ENCODE measurements around the gene TMOD1. TPM values are rescaled to one million over a fixed set of nuclear protein-coding genes. Genes with fewer than 3 reads are reported as not detected.
A peak's percentile ranks its signal among the peaks of the same experiment; 100 is the strongest.
"Not testable (repeated sequence)": the region's sequence is repeated elsewhere in the genome, so short reads cannot be mapped to it uniquely, and the experiment has no call there.

Gene TMOD1
- total and polyA plus RNA-seq, 2 donors = 0.42 to 4.2 TPM

DNA sequence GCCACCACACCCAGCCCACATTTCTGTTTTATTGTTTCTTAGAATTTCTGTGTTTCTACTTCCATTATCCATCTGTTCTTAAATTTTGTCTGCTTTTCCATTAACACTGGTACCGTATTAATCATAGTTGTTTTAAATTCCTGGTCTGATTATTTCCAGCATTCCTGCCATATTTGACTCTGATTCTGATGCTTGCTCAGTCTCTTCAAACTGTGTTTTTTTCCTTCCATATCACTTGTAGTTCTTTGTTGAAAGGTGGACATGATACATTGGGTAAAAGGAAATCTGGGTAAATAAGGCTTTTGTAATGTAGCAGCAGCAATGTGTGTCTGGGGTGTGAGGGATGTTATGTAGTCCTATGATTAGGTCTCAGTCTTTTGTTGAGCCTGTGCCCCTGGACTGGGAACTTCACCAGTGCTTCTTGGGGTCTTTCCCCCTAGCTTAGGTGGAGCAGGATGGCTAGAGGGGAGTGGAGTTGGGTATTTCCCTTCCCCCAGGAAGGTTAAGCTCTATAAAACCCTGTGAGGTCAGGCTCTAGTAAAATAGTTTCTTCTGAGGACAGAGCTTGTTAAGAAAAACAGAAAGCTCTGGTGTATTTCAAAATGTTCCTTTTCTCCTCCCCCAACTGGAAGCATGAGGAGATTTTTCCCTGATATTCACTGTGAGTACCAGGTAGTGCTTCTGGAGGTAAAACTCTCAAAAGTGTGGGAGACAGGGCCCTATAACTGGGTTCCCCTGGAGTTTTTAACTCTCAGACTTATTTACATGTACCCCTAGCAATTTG is 10.1 kb upstream of the TMOD1 start:
- Histone ChIP-seq H3K27ac (ENCODE audit: low read depth in 1 of 2, low read length in 1 of 2) (no peak overlapping the region), H3K36me3 (ENCODE audit: control insufficient read depth in 2 of 2, insufficient read depth in 2 of 2, low read length in 1 of 2) (no peaks in the 10 kb centered on the region), H3K9me3 (ENCODE audit: control insufficient read depth in 2 of 2, insufficient read depth in 1 of 2, low read length in 1 of 2) (no peaks in the 10 kb centered on the region), H3K27me3 (ENCODE audit: control insufficient read depth in 2 of 2, insufficient read depth in 1 of 2, low read length in 1 of 2) (no peaks in the 10 kb centered on the region), H3K4me3 (ENCODE audit: low read length in 2 of 2) (no peak overlapping the region), H3K4me1 (ENCODE audit: control insufficient read depth in 2 of 2, insufficient read depth in 2 of 2, low read length in 2 of 2) (no peaks in the 10 kb centered on the region)
- no peak for DNase-seq (ENCODE audit: low read depth in 6 of 9, low spot score in 9 of 9)
- WGBS = 99% methylated on average over 1 of the region's 1 CpG

DNA sequence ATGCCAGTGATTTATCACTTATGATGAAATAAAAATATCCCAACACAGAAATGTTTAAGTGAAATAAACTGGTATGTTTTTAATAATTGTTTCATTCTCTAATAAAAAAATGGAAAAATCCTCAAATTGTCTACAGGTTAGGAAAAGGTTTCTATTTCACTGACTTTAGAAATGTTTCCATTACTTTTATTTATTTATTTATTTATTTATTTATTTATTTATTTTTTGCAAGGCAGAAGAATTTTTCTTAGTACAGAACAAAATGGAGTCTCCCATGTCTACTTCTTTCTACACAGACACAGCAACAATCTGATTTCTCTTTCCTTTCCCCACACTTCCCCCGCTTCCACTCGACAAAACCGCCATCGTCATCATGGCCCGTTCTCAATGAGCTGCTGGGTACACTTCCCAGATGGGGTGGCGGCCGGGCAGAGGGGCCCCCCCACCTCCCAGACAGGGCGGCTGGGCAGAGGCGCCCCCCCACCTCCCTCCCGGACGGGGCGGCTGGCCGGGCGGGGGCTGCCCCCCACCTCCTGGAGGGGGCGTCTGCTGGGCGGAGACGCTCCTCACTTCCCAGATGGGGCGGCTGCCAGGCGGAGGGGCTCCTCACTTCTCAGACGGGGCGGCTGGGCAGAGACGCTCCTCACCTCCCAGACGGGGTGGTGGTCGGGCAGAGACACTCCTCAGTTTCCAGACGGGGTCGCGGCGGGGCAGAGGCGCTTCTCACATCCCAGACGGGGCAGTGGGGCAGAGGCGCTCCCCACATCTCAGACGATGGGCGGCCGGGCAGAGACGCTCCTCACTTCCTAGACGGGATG is 3.7 kb upstream of the TMOD1 start:
- not testable (repeated sequence) for H3K9me3 ChIP-seq (ENCODE audit: control insufficient read depth in 2 of 2, insufficient read depth in 1 of 2, low read length in 1 of 2); H3K27ac ChIP-seq (ENCODE audit: low read depth in 1 of 2, low read length in 1 of 2); H3K36me3 ChIP-seq (ENCODE audit: control insufficient read depth in 2 of 2, insufficient read depth in 2 of 2, low read length in 1 of 2); H3K4me3 ChIP-seq (ENCODE audit: low read length in 2 of 2); DNase-seq (ENCODE audit: low read depth in 6 of 9, low spot score in 9 of 9); H3K4me1 ChIP-seq (ENCODE audit: control insufficient read depth in 2 of 2, insufficient read depth in 2 of 2, low read length in 2 of 2)
- 97% methylated on average over 36 of the region's 36 CpGs for WGBS
- H3K27me3 ChIP-seq (ENCODE audit: control insufficient read depth in 2 of 2, insufficient read depth in 1 of 2, low read length in 1 of 2) = peaks cover 25 to 37% of the 10 kb centered on the region in 2 donors

DNA sequence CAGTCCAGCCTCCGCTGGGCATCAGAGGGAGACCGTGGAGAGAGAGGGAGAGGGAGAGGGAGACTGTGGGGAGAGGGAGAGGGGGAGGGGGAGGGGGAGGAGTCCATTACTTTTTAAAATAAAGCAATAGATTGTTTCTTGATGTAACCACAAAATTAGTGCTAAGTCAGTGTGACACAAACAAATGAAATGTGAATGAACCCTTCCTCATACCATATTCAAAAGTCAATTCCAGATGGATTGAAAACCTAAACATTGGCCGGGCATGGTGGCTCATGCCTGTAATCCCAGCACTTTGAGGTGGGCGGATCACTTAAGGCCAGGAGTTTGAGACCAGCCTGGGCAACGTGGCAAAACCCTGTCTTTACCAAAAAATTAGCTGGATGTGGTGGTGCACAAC is 2.6 kb upstream of the TMOD1 start:
- H3K4me3 ChIP-seq (ENCODE audit: low read length in 2 of 2); H3K36me3 ChIP-seq (ENCODE audit: control insufficient read depth in 2 of 2, insufficient read depth in 2 of 2, low read length in 1 of 2); H3K27ac ChIP-seq (ENCODE audit: low read depth in 1 of 2, low read length in 1 of 2); H3K9me3 ChIP-seq (ENCODE audit: control insufficient read depth in 2 of 2, insufficient read depth in 1 of 2, low read length in 1 of 2); DNase-seq (ENCODE audit: low read depth in 6 of 9, low spot score in 9 of 9); H3K4me1 ChIP-seq (ENCODE audit: control insufficient read depth in 2 of 2, insufficient read depth in 2 of 2, low read length in 2 of 2): not testable (repeated sequence)
- H3K27me3 ChIP-seq (ENCODE audit: control insufficient read depth in 2 of 2, insufficient read depth in 1 of 2, low read length in 1 of 2) = peaks cover 33 to 48% of the 10 kb centered on the region in 2 donors
- 84% methylated on average over 5 of the region's 5 CpGs for WGBS

DNA sequence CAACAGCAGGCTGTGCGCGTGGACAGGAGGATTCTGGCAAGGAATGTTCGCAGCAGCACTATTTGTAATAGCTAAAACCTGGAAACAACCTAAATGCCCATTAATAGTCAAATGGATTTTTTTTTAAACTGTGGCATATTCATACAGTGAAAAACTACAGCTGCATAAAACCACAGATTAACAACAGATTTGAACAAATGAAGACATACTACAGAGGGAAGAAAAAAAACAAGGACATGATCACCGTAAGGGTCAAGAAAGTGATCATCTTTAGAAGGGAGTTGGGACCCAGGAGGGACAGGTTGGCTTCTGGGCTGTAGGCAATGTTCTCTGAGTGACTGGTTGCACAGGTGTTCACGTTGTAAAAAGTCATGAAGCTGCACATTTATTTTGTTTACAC is 1.2 kb upstream of the TMOD1 start:
- H3K9me3 ChIP-seq (ENCODE audit: control insufficient read depth in 2 of 2, insufficient read depth in 1 of 2, low read length in 1 of 2) = no peaks in the 10 kb centered on the region
- H3K4me1 ChIP-seq (ENCODE audit: control insufficient read depth in 2 of 2, insufficient read depth in 2 of 2, low read length in 2 of 2) = peaks cover 6 to 10% of the 10 kb centered on the region in 2 donors
- no peaks in the 10 kb centered on the region for H3K36me3 ChIP-seq (ENCODE audit: control insufficient read depth in 2 of 2, insufficient read depth in 2 of 2, low read length in 1 of 2)
- H3K4me3 ChIP-seq (ENCODE audit: low read length in 2 of 2) = no peak overlapping the region
- 55% methylated on average over 5 of the region's 5 CpGs for WGBS
- no peak for DNase-seq (ENCODE audit: low read depth in 6 of 9, low spot score in 9 of 9)
- peaks cover 41 to 62% of the 10 kb centered on the region in 2 donors for H3K27me3 ChIP-seq (ENCODE audit: control insufficient read depth in 2 of 2, insufficient read depth in 1 of 2, low read length in 1 of 2)
- no peak overlapping the region for H3K27ac ChIP-seq (ENCODE audit: low read depth in 1 of 2, low read length in 1 of 2)

DNA sequence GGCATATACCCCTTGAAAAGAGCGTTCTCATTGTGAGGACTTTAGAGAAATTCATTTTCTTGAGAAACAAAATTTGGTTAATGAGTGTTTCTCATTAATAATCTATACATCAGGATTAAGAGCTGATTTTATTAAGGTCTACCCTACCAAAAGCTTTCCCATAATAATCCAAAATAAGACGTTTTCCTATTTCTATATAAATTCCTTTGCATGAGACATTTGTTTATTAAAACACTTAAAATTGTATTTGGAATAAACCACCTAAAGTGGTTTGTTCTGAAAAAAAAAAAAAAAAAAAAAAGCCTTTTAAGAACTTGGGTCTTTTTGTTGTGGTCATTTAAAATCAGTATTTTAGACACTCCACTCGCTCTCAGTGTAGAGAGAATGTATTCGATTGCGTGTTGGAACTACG is 695 bp upstream of the TMOD1 start:
- no peak for DNase-seq (ENCODE audit: low read depth in 6 of 9, low spot score in 9 of 9)
- Histone ChIP-seq H3K9me3 (ENCODE audit: control insufficient read depth in 2 of 2, insufficient read depth in 1 of 2, low read length in 1 of 2) (no peaks in the 10 kb centered on the region), H3K4me1 (ENCODE audit: control insufficient read depth in 2 of 2, insufficient read depth in 2 of 2, low read length in 2 of 2) (peaks cover 6 to 10% of the 10 kb centered on the region in 2 donors), H3K27me3 (ENCODE audit: control insufficient read depth in 2 of 2, insufficient read depth in 1 of 2, low read length in 1 of 2) (peaks cover 41 to 67% of the 10 kb centered on the region in 2 donors), H3K4me3 (ENCODE audit: low read length in 2 of 2) (peak overlapping the region in 1 of 2 donors; percentile 52), H3K36me3 (ENCODE audit: control insufficient read depth in 2 of 2, insufficient read depth in 2 of 2, low read length in 1 of 2) (no peaks in the 10 kb centered on the region), H3K27ac (ENCODE audit: low read depth in 1 of 2, low read length in 1 of 2) (no peak overlapping the region)
- WGBS = 11% methylated on average over 6 of the region's 6 CpGs

DNA sequence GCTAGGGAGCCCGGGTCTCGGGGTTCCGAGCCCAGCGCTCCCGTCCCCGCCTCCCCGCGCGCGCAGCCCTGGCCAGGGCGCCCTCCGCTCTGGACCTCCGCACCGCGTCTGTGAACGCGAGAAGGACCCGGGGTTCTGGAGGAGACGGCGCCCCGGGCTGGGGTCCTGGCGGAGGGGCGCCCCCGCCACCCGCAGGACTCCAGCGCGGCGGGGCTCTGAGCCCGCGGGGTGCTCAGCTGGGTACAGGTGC is 431 bp downstream of the TMOD1 start:
- peak overlapping the region in 1 of 2 donors; percentile 52 for H3K4me3 ChIP-seq (ENCODE audit: low read length in 2 of 2)
- H3K27me3 ChIP-seq (ENCODE audit: control insufficient read depth in 2 of 2, insufficient read depth in 1 of 2, low read length in 1 of 2) = peaks cover 41 to 69% of the 10 kb centered on the region in 2 donors
- peaks cover 6 to 10% of the 10 kb centered on the region in 2 donors for H3K4me1 ChIP-seq (ENCODE audit: control insufficient read depth in 2 of 2, insufficient read depth in 2 of 2, low read length in 2 of 2)
- no peaks in the 10 kb centered on the region for H3K9me3 ChIP-seq (ENCODE audit: control insufficient read depth in 2 of 2, insufficient read depth in 1 of 2, low read length in 1 of 2)
- WGBS = 1% methylated on average over 30 of the region's 30 CpGs
- H3K27ac ChIP-seq (ENCODE audit: low read depth in 1 of 2, low read length in 1 of 2) = no peak overlapping the region
- H3K36me3 ChIP-seq (ENCODE audit: control insufficient read depth in 2 of 2, insufficient read depth in 2 of 2, low read length in 1 of 2) = no peaks in the 10 kb centered on the region
- DNase-seq (ENCODE audit: low read depth in 6 of 9, low spot score in 9 of 9) = peak in 1 of 9 donors; percentile 6

DNA sequence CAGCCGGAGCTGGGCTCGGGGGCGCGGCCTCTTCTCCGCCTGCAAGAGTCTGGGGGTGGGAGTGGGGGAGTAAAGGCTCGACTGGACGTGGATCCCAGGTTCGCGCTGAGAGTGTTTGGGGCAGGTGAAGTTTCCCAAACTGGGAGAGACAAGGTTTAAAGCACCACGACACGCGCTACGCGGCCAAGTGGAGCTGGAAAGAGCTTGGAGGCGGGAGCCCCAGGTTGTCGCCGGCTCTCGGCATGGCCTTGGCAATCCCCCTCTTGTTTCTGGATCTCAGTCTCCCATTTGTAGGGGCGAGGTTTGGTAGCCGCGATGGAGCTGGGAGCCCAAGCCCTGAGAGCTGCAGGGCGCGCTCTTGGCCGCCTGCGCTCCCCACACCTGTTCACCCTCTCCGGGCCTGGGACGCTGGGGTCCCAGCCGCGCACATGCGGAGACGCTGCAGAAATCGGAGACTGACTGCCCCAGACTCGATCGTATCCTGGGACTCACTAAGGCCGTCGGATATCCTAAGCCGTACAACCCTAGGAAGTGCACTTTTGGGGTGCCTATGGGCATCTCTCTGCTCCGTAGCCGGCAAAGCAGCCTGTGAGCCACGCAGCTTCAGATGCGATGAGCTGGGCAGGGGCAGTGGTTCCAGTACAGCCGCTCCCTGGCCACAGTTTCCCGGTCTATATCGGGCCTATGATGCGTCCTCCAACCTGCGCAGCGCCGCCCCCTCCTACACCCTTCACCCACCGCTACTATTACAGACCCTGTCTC is 937 bp downstream of the TMOD1 start:
- peak in 1 of 9 donors; percentile 8 for DNase-seq (ENCODE audit: low read depth in 6 of 9, low spot score in 9 of 9)
- peak overlapping the region in 1 of 2 donors; percentile 52 for H3K4me3 ChIP-seq (ENCODE audit: low read length in 2 of 2)
- H3K4me1 ChIP-seq (ENCODE audit: control insufficient read depth in 2 of 2, insufficient read depth in 2 of 2, low read length in 2 of 2) = peaks cover 6 to 10% of the 10 kb centered on the region in 2 donors
- H3K27me3 ChIP-seq (ENCODE audit: control insufficient read depth in 2 of 2, insufficient read depth in 1 of 2, low read length in 1 of 2) = peaks cover 41 to 69% of the 10 kb centered on the region in 2 donors
- no peaks in the 10 kb centered on the region for H3K36me3 ChIP-seq (ENCODE audit: control insufficient read depth in 2 of 2, insufficient read depth in 2 of 2, low read length in 1 of 2)
- WGBS = 3% methylated on average over 49 of the region's 49 CpGs
- H3K9me3 ChIP-seq (ENCODE audit: control insufficient read depth in 2 of 2, insufficient read depth in 1 of 2, low read length in 1 of 2) = no peaks in the 10 kb centered on the region
- no peak overlapping the region for H3K27ac ChIP-seq (ENCODE audit: low read depth in 1 of 2, low read length in 1 of 2)

DNA sequence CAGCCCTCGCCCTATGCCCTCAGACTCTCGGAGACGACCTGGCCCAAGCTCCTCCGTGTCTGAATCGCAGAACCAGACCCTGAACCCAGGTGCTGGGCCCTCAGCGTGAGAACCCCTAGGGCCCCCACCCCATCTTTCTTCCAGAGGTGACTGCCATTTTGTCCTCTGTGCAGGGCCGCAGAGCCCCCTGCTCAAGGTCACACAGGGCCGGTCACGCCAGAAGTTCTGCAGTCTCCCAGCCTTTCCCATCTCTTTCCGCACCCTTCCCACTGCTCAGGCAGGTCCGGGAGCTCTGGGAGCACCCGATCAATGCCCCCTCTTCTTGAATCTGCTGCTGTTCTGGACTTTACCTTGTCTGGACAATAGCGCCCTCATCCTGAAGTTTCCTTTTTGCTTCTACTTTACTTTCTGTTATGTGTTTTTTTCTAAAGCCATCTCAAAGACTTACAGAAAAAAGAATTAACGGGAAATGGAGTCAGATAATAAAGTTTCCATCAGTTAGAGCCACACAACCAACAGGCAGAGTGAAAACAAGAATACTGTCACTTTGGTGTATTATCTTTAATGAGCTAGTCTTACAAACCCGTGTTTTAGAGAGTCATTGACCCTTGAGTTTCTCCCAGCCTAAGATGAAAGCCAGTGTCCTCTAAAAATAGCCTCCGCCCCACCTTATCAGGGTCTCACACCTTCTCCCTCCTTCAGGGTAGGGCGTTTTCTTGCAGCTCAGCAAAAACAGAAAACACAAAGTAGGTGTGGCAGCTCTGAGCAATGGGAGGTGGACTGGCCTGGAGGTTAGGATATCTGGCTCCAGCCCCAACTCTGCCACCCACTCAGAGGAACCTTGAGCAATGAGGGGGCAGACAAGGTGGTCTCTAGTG is 1.8 kb downstream of the TMOD1 start:
- no peak for DNase-seq (ENCODE audit: low read depth in 6 of 9, low spot score in 9 of 9)
- 43% methylated on average over 17 of the region's 17 CpGs for WGBS
- Histone ChIP-seq H3K27me3 (ENCODE audit: control insufficient read depth in 2 of 2, insufficient read depth in 1 of 2, low read length in 1 of 2) (peaks cover 41 to 69% of the 10 kb centered on the region in 2 donors), H3K27ac (ENCODE audit: low read depth in 1 of 2, low read length in 1 of 2) (no peak overlapping the region), H3K4me1 (ENCODE audit: control insufficient read depth in 2 of 2, insufficient read depth in 2 of 2, low read length in 2 of 2) (peaks cover 6 to 10% of the 10 kb centered on the region in 2 donors), H3K4me3 (ENCODE audit: low read length in 2 of 2) (no peak overlapping the region), H3K9me3 (ENCODE audit: control insufficient read depth in 2 of 2, insufficient read depth in 1 of 2, low read length in 1 of 2) (no peaks in the 10 kb centered on the region), H3K36me3 (ENCODE audit: control insufficient read depth in 2 of 2, insufficient read depth in 2 of 2, low read length in 1 of 2) (no peaks in the 10 kb centered on the region)

Measured in thymus (tissue), 11 donors.